Dendritic cell treated with granulocyte-macrophage colony-stimulating factor and Interleukin-4, amounts not matched to agents 40 ng/mL and 50 ng/mL, for 4 days (primary cell): ENCODE results near the gene TOR1B.

Experiments used
- H3K27ac Mint-ChIP-seq: one replicate; pipeline ENCODE4 v1.8.0; 2022; ENCODE audit warnings: mild to moderate bottlenecking, mixed read lengths
- H3K27me3 Mint-ChIP-seq: one replicate; pipeline ENCODE4 v1.8.0; 2022; ENCODE audit warnings: mild to moderate bottlenecking, mixed read lengths
- H3K36me3 Mint-ChIP-seq: one replicate; pipeline ENCODE4 v1.8.0; 2022; ENCODE audit warnings: low read depth, mixed read lengths
- H3K4me1 Mint-ChIP-seq: one replicate; pipeline ENCODE4 v1.8.0; 2022; ENCODE audit warnings: low read depth, mixed read lengths
- H3K4me3 Mint-ChIP-seq: one replicate; pipeline ENCODE4 v1.8.0; 2022; ENCODE audit warnings: mild to moderate bottlenecking, moderate library complexity, mixed read lengths
- H3K9me3 Mint-ChIP-seq: one replicate; pipeline ENCODE4 v1.8.0; 2022; ENCODE audit warnings: mixed read lengths
- intact Hi-C: fragments of 100-400 bp; cut with micrococcal nuclease; formaldehyde crosslinking; loops from one replicate; pipeline ENCODE4 v1.15.0; 2022

Gene TOR1B

DNA sequence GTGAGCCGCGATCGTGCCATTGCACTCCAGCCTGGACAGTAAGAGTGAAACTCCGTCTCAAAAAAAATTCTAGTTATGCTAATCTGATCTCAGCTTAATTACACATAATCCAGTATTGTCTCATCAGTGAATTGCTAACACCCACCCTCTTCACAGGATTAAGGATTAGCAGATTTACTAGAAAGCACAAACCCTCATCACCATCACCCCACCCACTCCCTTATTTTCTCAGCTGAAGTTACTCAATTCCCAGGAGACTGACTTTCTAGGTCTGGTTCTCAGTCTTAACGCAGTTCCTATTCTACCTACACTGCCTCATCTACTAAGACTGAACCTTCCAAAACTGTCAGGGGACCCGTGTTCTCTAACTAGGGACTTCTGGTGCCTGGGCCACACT lies 9.0 kb downstream of the TOR1B start:
- Mint-ChIP-seq H3K4me3 (no peak overlapping the region), H3K27ac (no peak overlapping the region), H3K27me3 (no peaks in the 10 kb centered on the region), H3K4me1 (peaks cover 38% of the 10 kb centered on the region), H3K36me3 (peaks cover 100% of the 10 kb centered on the region), H3K9me3 (no peaks in the 10 kb centered on the region)
- intact Hi-C loops = no loop called here

DNA sequence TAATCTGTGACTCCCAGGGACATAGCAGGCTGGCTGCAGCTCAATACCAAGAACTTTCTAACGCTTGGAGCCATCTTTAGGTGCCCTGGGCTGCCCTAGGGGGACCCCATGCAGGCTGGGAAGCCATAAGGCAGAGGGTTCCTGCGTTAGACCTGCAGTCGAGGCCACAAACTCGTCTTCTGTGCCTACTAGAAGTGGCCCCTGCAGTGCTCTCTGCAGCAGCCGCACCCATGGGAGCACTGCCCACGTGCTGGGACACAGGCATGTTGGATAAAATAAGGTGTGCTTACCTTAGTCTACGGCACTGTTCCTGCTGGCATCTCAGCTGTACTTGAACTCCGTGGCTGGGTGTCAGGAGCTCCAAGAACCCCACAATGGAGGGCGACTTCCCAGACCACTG lies 9.4 kb downstream of the TOR1B start:
- Mint-ChIP-seq H3K4me3 (no peak overlapping the region), H3K36me3 (peaks cover 100% of the 10 kb centered on the region), H3K27me3 (no peaks in the 10 kb centered on the region), H3K4me1 (peaks cover 38% of the 10 kb centered on the region), H3K27ac (no peak overlapping the region), H3K9me3 (no peaks in the 10 kb centered on the region)
- intact Hi-C loops = no loop called here

DNA sequence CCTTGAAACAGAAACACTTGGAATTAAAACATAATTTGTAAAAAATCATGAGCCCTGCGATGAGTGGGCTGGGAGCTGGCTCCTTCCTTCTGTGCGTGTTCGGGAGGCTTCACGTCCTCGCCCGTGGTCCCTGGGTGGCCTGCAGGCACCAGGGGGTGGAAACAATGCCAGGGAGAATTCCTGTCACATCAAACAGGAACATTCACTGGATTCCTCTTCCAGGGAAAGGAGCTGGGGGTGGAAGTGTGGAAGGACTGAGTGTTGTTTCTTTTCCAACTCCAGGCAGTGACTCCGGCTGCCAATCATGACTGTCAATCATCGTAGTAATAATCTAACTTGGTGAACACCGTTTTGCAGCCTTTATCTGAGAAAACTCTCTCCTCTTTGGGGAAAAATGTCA lies 10.7 kb downstream of the TOR1B start:
- Mint-ChIP-seq H3K4me3 (no peak overlapping the region), H3K36me3 (peaks cover 100% of the 10 kb centered on the region), H3K27ac (no peak overlapping the region), H3K4me1 (peaks cover 51% of the 10 kb centered on the region), H3K27me3 (no peaks in the 10 kb centered on the region), H3K9me3 (no peaks in the 10 kb centered on the region)
- intact Hi-C loops = no loop called here

DNA sequence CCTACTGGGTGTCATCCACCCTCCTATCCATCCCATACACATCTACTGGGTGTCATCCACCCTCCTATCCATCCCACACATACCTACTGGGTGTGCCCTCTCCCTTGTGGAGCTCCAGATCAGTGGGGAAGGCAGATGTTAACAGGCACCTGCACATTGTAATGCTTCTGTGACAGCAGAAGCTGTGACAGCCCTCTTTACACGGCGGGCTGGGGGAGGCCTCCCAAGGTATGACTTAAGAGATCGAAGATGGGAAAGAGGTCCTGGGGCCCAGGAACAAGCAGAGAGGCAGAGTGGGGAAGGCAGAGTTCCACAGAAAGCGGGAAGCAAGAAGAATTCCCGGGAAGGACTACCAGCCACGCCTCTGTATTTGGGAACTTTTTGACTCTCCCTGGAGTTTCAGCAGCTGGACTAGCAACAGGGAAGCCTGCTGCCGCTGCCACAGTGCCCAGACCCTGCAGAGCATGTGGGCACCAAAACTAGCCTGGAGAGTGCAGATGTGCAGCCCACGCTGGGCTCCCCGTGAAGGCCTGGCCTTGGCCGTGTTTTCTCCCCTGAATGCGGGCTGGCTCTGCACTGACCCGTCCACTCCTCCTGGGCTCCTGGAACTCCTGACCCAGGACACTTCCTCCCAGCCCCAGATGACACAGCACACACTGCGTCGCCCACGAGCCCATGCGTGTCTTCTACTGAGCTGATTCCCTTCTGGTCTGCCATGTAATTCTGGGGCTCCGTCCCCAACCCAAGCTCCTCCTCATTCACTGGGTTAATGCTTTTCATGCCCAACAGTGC lies 11.6 kb downstream of the TOR1B start:
- Mint-ChIP-seq H3K4me3 (no peak overlapping the region), H3K9me3 (no peaks in the 10 kb centered on the region), H3K4me1 (peaks cover 57% of the 10 kb centered on the region), H3K27ac (peak overlapping the region; percentile 40), H3K27me3 (no peaks in the 10 kb centered on the region), H3K36me3 (peaks cover 99% of the 10 kb centered on the region)
- intact Hi-C loops = no loop called here

- H3K36me3 Mint-ChIP-seq = peaks cover 96% of the 10 kb centered on the region
Measured at GRCh38 chr9:129815278-129815677, 12.3 kb downstream of the TOR1B start.

GRCh38 chr9:129816501-129817435 lies 13.8 kb downstream of the TOR1B start:
- peaks cover 96% of the 10 kb centered on the region for H3K36me3 Mint-ChIP-seq
- H3K9me3 Mint-ChIP-seq = no peaks in the 10 kb centered on the region
- H3K27me3 Mint-ChIP-seq = no peaks in the 10 kb centered on the region
- H3K4me3 Mint-ChIP-seq = no peak overlapping the region
- H3K27ac Mint-ChIP-seq = peak overlapping the region; percentile 69
- peaks cover 57% of the 10 kb centered on the region for H3K4me1 Mint-ChIP-seq
- intact Hi-C loops = no loop called here

More at GRCh38 chr9:129815278-129815677, 12.3 kb downstream of the TOR1B start:
- Mint-ChIP-seq H3K4me3 (no peak overlapping the region), H3K27ac (peak overlapping the region; percentile 40), H3K9me3 (no peaks in the 10 kb centered on the region), H3K27me3 (no peaks in the 10 kb centered on the region), H3K4me1 (peaks cover 57% of the 10 kb centered on the region)
- intact Hi-C loops = no loop called here

- intact Hi-C loops = no loop called here
- Mint-ChIP-seq H3K36me3 (peaks cover 67% of the 10 kb centered on the region), H3K27ac (peak overlapping the region; percentile 83), H3K4me3 (peak overlapping the region; percentile 89), H3K9me3 (no peaks in the 10 kb centered on the region), H3K27me3 (no peaks in the 10 kb centered on the region), H3K4me1 (peaks cover 25% of the 10 kb centered on the region)
Measured at GRCh38 chr9:129822898-129823541, 20.0 kb downstream of the TOR1B start.

GRCh38 chr9:129823542-129823934 lies 20.6 kb downstream of the TOR1B start:
- intact Hi-C loops = no loop called here
- Mint-ChIP-seq H3K4me3 (peak overlapping the region; percentile 89), H3K27me3 (no peaks in the 10 kb centered on the region), H3K4me1 (peaks cover 20% of the 10 kb centered on the region), H3K27ac (peak overlapping the region; percentile 83), H3K36me3 (peaks cover 67% of the 10 kb centered on the region), H3K9me3 (no peaks in the 10 kb centered on the region)

- H3K4me3 Mint-ChIP-seq = peak within 1 kb of the TSS; percentile 89
- intact Hi-C loops = loop anchor here (1.0 kb wide), 1 partner anchor 11 kb away; the partner anchor contains the start of genes C9orf78 and USP20
- H3K4me1 Mint-ChIP-seq = peaks cover 14% of the 10 kb centered on the region
- peaks cover 67% of the 10 kb centered on the region for H3K36me3 Mint-ChIP-seq
- H3K9me3 Mint-ChIP-seq = no peaks in the 10 kb centered on the region
- H3K27ac Mint-ChIP-seq = peak within 1 kb of the TSS; percentile 83
- no peaks in the 10 kb centered on the region for H3K27me3 Mint-ChIP-seq
Measured at GRCh38 chr9:129823935-129824601, 21.1 kb downstream of the TOR1B start, which contains the start of gene TOR1A. TOR1A (minus strand) TSS chr9:129824136; CDS start chr9:129824085, 51 bp downstream.

GRCh38 chr9:129826344-129826743 lies 23.4 kb downstream of the TOR1B start:
- H3K4me3 Mint-ChIP-seq = no peak overlapping the region
- H3K27ac Mint-ChIP-seq = no peak overlapping the region
- peaks cover 70% of the 10 kb centered on the region for H3K36me3 Mint-ChIP-seq
- H3K4me1 Mint-ChIP-seq = peaks cover 12% of the 10 kb centered on the region
- no peaks in the 10 kb centered on the region for H3K9me3 Mint-ChIP-seq
- intact Hi-C loops = no loop called here
- no peaks in the 10 kb centered on the region for H3K27me3 Mint-ChIP-seq

DNA sequence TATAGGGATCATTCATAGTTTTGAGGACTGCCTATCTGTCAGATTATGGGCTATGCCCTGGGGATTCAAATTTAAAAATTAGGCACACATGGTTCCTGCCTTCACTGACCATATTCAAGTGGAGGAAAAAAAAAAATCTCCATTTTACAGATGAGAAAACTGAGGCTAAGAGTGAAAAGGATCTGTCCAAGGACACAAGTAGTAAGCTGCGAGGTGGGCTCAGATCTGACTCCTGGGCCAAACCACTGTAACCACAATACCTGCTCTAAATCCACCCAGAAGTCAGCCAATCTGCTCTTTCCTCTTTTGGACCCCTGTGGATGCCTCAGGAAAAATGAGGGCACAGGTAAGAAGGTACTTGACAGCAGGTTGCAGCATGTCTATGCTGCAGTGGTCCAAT lies 23.8 kb downstream of the TOR1B start:
- intact Hi-C loops = no loop called here
- H3K27me3 Mint-ChIP-seq = no peaks in the 10 kb centered on the region
- peaks cover 12% of the 10 kb centered on the region for H3K4me1 Mint-ChIP-seq
- H3K4me3 Mint-ChIP-seq = no peak overlapping the region
- no peak overlapping the region for H3K27ac Mint-ChIP-seq
- H3K36me3 Mint-ChIP-seq = peaks cover 70% of the 10 kb centered on the region
- no peaks in the 10 kb centered on the region for H3K9me3 Mint-ChIP-seq

- peaks cover 69% of the 10 kb centered on the region for H3K36me3 Mint-ChIP-seq
- peaks cover 2% of the 10 kb centered on the region for H3K4me1 Mint-ChIP-seq
- intact Hi-C loops = no loop called here
- no peak overlapping the region for H3K27ac Mint-ChIP-seq
- no peaks in the 10 kb centered on the region for H3K9me3 Mint-ChIP-seq
- H3K4me3 Mint-ChIP-seq = no peak overlapping the region
- H3K27me3 Mint-ChIP-seq = no peaks in the 10 kb centered on the region
Measured at GRCh38 chr9:129828051-129828450, 25.1 kb downstream of the TOR1B start.

GRCh38 chr9:129828969-129829368 lies 26.0 kb downstream of the TOR1B start:
- H3K27me3 Mint-ChIP-seq = no peaks in the 10 kb centered on the region
- intact Hi-C loops = no loop called here
- no peak overlapping the region for H3K27ac Mint-ChIP-seq
- peaks cover 9% of the 10 kb centered on the region for H3K4me1 Mint-ChIP-seq
- H3K4me3 Mint-ChIP-seq = no peak overlapping the region
- peaks cover 72% of the 10 kb centered on the region for H3K36me3 Mint-ChIP-seq
- H3K9me3 Mint-ChIP-seq = no peaks in the 10 kb centered on the region
